Measurements from ENCODE around the gene UQCC2.

The UQCC2 gene

DNA sequence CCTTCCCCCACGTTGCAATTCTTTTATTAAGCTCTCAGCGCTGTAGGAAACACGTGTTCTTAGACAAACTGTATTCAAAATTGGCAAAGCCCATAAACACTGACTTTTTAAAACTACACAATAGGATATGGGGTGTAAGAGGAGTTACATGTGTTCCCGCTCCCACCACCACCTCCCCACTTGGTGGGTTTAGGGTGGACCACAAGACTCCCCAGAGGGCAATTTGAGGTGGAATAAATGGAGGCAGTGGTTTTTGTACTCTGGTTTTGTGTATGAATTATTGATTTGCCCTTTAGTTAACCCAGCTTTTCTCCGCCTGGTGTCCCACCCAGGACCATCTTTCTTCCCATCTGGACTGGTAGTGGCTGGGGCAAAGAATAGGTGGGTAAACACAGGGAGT lies 3.7 kb downstream of the UQCC2 start:
- no peak for DNase-seq (ENCODE audit: low spot score)

DNA sequence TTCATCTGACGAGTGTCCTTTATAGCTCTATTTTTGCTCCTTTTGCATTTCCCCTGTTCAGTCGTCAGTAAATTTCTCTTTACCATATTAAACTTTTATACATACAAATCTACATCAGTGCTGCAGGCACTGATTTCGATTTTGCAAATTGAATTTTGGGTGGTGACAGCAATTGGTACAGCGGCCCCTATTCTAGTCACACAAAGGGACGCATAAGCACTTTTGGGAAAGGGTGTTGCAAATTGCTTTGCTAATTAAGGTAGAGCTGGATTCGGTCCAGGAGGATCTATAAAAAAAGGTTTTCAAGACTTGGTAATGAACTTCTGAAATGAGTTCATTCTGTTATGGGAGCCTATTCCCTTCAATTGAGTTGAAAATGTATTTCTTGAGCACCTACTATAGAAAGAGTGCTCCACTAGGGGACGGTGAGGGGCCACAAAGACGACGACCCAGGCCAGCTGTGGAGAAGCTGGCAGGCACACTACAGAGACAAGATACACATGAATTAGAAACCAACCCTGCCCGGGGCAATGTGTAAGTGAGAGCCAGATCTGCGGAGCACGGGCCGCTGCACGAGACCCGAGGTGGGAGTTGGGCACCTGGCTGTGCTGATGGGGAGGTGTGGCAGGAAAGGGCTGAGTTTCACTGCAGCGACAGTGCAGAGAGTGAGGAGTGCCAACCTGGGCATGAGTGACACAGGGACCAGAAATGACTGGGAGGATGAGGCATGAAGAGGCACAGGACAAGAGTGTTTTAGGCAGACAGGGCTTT lies 5.4 kb downstream of the UQCC2 start:
- no peak for DNase-seq (ENCODE audit: low spot score)

GRCh38 chr6:33705268-33705885 lies 6.1 kb downstream of the UQCC2 start:
- DNase-seq (ENCODE audit: low spot score) = peak; percentile 61

DNA sequence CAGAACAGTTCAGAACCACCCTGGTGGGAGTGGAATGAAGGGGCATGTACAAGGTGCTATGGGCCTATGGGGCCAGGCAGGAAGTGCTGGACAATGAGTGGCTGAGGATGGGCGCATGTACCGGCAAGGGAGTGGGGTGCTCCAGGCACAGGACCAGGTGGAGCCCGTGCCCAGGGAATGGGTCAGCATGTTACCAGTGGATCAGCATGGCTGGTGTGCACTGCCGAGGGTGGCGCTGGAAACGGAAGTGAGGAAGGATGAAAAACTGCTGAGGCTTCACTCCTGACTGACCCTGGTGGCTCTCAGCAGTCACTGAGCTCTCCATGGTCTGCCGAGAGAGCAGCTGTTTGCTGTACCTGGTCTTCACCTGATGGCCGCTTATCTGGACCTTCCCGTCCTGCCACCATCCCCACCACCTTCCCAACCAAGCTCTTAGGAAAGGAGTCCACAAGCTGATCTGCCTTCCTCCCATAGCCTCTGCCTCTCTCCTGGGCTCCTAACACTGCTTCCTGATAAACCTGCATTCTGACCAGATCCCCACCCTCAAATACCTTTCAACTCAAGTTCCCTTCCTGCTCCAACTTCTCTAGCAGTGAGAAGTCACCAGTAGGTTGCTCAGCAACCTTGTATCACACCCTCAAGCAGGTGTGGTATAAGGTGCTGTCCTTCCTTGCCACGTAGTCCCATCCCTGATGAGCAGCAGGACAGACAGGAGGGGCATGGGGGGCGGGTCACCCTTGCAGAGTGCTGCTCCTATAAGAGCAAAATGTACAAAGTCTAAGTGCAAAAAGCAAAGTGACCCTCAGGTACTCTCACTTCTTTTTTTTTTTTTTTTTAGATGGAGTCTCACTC lies 7.1 kb downstream of the UQCC2 start:
- DNase-seq (ENCODE audit: low spot score) = peak; percentile 33

GRCh38 chr6:33702345-33702977 lies 9.0 kb downstream of the UQCC2 start:
- DNase-seq (ENCODE audit: low spot score) = peak; percentile 53

DNA sequence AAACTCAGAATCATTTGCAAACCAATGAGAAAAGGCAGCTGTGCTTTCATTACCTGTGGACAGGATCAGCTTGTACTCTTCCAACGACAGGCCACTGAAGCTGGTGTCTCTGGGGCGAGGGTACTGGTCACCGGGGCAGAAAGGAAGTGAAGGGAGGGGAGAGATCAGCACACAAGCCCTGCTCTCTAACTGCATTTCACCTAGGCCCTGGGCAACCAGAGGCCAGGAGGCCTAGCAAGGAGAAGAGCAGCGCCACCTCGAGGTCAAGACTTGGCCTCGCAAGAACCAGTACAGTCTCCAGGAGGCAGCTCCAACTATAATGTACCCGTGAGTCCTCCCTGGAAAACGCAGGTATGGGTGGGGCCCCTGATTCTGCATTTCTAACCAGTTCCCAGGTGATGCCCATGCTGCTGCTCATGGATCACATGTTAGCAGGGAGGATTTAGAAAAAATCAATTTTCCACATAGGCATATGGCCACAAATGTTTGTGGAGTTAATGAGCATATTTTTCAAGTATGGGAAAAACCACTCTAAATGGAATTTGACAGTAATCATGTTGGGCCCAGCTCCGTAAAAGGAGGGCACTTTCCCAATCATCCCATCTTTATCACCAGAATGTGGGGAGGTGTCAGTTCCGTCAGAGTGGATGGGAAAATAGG lies 11.0 kb downstream of the UQCC2 start:
- DNase-seq (ENCODE audit: low spot score) = peak; percentile 81

DNA sequence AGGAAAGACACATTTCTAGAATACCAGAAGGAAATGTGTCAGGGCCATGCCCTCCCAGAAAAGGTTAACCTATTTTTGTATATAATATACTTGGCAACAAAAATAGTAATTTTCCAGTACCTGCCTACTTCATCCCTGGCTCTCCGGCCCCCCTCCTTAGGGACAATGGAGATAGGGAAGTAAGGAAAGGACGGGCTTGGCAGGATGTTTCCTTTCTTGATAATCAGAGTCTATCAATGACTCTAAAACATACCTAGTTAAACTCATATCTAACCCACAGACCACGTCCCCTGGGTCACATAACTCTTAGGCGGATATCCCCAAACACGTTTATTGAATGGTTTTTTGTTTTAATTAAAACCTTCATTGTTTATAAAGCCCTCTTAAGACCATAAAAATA lies 11.8 kb downstream of the UQCC2 start:
- DNase-seq (ENCODE audit: low spot score) = no peak

DNA sequence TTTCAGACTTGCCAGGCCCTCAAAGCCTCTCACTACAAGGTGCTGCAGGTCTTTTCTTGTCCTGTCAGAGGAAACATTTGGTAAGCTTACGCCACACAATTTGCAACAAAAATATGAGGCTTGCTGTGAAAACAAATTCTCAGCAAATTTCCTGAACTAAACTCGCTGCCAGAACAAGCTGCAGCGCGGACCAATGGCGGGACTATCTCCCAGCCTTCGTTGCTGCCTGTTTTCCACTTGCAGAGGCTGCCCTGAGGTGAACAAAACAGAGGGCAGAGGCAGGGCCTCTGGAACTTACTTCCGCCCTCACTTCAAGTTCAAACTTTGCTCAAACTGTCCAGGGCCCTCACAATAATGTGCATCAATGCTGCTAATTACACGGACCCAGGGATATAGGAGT lies 12.4 kb downstream of the UQCC2 start:
- no peak for DNase-seq (ENCODE audit: low spot score)

DNA sequence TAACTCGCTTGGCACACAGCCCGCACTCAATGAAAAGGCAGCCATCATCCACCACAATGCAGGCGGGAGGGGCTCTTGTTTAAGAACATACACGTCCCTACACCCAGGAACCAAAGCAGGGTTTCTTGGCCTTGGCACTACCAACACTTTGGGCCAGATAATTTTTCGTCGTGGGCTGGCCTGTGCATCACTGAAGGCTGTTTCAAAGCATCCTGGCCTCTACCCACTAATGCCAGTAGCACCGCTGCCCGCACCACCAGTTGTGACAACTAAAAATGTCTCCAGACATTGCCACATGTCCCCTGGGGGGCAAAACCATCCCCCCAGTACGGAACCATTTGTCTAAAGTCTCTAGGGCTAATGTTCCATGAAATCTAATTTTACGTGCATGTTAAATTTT lies 13.0 kb downstream of the UQCC2 start:
- DNase-seq (ENCODE audit: low spot score) = no peak

- DNase-seq (ENCODE audit: low spot score) = no peak
Measured at GRCh38 chr6:33697845-33698244, 13.7 kb downstream of the UQCC2 start.

GRCh38 chr6:33696548-33697518 lies 14.7 kb downstream of the UQCC2 start:
- peak; percentile 21 for DNase-seq (ENCODE audit: low spot score)

DNA sequence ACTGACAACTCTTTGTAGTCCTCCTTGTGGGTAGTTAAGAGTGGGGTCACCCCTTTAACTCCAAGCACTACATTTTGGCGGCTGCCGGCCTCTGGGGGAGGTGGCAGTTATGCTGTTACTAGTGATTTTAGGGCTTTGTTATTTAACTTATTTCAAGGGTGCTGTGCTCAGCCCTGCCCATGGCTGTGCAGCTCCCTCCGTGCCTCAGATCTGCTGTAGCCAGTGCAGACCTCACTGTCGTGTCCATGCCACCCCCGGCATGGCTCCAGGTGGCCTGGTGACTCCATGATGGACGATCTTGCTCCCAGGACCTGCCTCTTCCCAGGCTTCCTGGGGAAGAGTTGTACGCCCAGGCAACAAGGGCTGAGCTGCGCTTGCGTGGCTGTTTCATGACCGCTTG lies 15.4 kb downstream of the UQCC2 start:
- no peak for DNase-seq (ENCODE audit: low spot score)

- no peak for DNase-seq (ENCODE audit: low spot score)
Measured at GRCh38 chr6:33695451-33695887, 16.0 kb downstream of the UQCC2 start.

DNA sequence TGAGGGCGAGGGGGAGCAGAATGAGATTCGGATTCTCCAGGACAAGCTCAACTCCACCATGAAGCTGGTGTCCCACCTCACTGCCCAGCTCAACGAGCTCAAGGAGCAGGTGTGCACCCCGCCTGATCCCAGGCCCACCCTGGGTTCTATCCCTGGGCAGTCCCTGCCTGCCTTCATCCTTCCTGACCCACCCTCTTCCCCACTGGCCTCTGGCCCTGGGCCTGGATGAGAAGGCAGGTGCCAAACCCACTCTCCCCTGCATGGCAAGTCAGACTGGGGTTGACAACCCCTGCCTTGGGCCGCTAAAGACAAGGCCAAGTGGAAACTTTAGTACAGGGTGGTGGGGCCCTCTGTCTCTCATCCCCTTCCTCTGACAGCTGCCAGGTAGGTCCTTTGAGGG lies 16.5 kb downstream of the UQCC2 start:
- DNase-seq (ENCODE audit: low spot score) = no peak

DNA sequence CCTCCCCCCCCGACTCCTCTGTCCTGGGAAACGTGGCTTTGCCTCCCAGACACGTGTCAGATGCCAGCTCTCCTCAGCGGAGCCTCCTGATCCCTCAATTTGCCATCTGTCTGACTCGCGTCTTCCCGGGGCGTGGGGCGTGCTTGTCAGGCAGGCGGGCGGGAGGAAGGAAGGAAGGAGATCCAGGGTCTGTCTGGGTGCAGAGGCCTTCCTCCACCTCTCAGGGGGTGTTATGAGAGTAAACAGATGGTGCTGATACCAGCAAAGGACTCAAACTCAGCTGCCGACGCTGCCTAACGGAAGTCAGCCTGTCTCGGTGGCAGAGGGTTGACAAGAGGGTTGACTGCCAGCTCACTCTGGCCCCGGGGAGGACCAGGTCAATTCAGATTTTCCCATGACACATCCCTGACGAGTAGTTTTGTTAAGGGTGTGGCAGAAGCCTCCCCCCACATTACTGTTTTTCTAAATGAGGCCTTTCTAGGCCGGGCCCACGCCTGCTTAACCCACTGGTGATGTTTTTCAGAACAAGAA lies 17.0 kb downstream of the UQCC2 start:
- peak; percentile 21 for DNase-seq (ENCODE audit: low spot score)

DNA sequence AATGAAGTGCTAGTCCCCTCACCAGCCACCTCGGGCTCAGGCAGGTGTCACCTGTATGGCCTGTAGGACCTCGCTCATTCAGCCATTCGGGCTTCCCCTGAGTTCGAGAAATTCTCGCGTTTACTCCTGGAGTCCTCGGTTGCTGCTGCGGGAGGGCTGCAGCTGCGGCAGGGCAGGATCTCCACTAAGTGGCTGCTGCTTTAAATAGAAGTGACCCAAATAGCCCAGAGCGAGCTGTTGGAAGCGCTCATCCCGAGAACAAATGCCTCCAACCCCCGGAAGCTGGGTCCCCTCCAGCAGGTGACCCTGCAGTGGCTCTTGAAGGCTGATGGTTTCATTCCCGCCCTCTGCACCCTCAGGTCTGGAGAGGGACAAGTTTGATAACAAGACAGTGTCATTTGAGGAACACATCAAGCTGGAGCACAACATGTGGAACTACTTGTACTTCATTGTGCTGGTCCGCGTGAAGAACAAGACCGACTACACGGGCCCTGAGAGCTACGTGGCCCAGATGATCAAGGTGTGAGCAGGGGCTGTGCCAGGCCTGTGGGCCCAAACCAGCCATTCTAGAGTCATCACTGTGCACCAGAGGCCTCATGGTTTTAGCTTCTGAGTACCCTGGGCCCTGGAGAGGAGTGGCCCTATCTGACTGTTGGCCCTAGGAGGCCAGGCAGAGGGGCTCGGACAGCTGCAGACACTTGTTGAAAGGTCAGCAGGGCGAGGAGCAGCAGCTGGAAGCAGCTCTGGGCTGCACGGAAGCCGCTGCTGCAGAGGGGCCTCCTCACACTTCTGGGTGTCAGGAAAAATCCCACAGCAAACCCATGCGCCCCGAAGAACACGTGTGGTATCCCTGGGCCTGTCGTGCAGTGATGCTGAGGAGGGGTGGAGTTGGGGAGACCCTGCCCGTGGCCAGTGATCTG lies 18.1 kb downstream of the UQCC2 start:
- DNase-seq (ENCODE audit: low spot score) = no peak

- no peak for DNase-seq (ENCODE audit: low spot score)
Measured at GRCh38 chr6:33692760-33693158, 18.7 kb downstream of the UQCC2 start.

GRCh38 chr6:33692078-33692759 lies 19.3 kb downstream of the UQCC2 start:
- no peak for DNase-seq (ENCODE audit: low spot score)
